ENCODE measurements around the gene EFNA4.

The EFNA4 gene

GRCh38 chr1:155075535-155075934 lies 12.0 kb downstream of the EFNA4 start:
- no peak for DNase-seq

DNA sequence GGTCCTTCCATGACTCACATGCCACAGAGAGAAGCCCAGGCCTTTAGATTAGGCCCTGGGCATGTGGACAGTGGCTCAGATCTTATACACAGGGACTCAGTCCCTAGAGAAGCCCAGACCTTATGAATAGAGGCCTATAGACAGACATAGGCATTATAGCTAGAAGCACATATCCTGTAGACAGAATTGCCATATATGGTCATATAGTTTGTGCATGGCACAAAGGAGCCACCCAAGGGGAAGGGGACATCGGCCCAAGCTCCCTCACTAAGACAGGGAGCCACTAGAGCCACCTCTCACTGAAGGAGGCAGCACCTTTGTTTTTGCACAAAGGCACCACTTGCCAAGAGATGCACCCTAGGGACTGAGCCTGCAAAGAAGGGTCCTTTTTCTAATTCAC lies 12.8 kb downstream of the EFNA4 start:
- DNase-seq, result no peak

DNA sequence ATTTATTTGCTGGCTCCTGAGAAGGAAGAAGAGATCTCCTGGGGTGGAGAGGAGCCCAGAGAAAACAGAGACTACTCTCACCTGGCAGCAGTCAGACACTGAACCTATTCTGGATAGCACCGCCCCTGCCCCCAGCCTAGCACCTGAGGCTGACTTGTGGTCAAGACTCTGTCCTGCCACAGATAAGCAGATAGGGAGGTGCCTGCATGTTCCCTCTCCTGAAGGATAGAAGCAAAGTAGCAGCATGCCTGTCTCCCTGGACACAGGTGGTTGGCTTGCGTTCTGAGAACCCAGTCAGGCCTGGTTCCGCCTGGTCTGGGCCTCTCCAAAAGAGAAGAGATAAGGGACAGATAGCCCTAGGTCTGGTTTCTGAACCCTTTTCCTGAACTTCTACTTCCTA lies 13.8 kb downstream of the EFNA4 start:
- no peak for DNase-seq

GRCh38 chr1:155077758-155078445 lies 14.4 kb downstream of the EFNA4 start:
- no peak for DNase-seq

DNA sequence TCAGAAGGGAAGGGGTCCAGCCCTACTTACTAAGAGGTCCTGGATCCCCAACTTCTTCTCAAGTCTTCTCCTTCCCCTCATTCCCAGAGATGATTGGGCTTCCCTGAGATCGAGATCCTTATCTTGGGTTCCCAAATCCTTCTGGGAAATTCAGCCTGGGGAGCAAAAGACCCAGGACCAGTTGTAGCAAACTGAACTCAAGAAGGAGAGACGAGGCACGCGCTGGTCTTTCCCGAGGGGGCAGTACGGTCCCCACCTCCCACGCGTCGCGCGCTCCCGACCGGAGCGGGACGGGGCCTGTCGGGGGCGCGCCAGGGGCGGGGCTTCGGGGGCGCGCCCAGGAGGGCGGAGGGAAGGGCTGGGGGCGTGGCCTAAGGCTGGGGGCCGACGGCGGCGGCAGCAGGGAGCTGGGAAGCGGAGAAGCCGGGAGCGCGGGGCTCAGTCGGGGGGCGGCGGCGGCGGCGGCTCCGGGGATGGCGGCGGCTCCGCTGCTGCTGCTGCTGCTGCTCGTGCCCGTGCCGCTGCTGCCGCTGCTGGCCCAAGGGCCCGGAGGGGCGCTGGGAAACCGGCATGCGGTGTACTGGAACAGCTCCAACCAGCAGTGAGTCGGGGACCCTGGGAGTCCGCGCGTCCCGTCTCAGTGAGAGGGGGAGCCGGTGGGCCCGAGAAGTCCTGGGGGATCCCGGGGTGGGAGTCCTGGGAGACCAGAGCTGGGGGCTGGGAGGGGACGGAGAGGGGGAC lies 15.1 kb downstream of the EFNA4 start, which contains the start of gene EFNA3:
EFNA3 (plus strand) TSS at position 369 of the 741 bp plus-strand sequence; CDS start at position 474, 105 bp downstream.
- peak; percentile 54 to 70 for DNase-seq

- no peak for DNase-seq
Observed at GRCh38 chr1:155079210-155079486, 15.6 kb downstream of the EFNA4 start.

- no peak for DNase-seq
Observed at GRCh38 chr1:155079487-155080311, 16.2 kb downstream of the EFNA4 start.

GRCh38 chr1:155080312-155081228 lies 17.0 kb downstream of the EFNA4 start:
- DNase-seq, result peak in 1 of 2 donors; percentile 31

GRCh38 chr1:155081472-155082300 lies 18.1 kb downstream of the EFNA4 start:
- peak in 1 of 2 donors; percentile 32 for DNase-seq

- DNase-seq, result no peak
Observed at GRCh38 chr1:155082301-155083051, 18.9 kb downstream of the EFNA4 start.

DNA sequence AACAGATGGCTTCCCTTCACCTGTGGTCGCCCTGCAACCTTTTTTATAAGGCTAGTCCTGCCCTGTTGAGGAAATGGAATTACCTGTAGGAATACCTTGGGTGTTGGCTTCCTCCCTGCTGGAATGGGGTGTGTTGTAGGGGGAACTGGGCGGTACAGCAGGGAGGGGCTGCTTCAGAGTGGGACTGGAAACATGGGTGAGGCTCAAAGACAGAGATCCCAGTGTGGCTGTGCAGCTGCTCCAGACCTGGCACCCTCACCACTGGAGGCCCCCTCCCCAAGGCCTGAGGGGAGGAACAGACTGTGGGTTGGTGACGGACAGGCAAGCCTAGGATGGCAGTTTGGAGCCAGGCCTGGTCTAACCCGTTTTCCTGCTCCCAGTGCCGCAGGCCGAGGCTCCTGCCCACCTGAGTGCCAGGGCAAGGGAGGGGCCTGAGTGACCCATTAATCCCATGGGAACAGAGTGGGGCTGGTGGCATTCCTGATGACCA lies 19.6 kb downstream of the EFNA4 start:
- DNase-seq, result no peak

GRCh38 chr1:155083865-155084721 lies 20.6 kb downstream of the EFNA4 start:
- DNase-seq, result peak in 1 of 2 donors; percentile 31

DNA sequence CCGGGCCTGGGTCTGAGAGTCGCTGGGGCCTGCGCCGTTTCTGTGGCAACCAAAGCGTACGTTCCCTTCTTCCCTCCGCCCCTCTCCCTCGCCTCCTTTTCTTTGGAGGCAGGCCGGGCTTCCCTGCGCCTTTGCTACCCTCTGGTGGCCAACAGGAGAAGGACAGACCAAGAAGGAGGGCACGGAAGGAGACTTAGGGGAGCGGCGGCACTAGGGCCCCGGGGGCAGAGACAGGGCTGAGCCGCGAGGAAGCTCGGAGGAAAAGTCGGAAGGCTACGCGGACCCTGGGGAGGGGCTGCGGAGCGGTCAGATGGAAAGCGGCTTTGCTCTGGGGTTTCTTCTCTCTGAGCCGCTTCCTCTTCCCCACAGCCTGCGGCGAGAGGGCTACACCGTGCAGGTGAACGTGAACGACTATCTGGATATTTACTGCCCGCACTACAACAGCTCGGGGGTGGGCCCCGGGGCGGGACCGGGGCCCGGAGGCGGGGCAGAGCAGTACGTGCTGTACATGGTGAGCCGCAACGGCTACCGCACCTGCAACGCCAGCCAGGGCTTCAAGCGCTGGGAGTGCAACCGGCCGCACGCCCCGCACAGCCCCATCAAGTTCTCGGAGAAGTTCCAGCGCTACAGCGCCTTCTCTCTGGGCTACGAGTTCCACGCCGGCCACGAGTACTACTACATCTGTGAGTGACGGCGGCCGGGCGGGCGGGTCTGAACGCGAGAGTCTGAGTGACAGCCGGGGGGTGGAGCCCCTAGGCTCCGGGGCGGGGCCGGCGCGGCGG lies 21.4 kb downstream of the EFNA4 start:
- peak; percentile 86 to 88 for DNase-seq

GRCh38 chr1:155085504-155086127 lies 22.1 kb downstream of the EFNA4 start:
- peak; percentile 65 to 67 for DNase-seq

- peak; percentile 81 to 89 for DNase-seq
Observed at GRCh38 chr1:155086128-155086741, 22.7 kb downstream of the EFNA4 start.

DNA sequence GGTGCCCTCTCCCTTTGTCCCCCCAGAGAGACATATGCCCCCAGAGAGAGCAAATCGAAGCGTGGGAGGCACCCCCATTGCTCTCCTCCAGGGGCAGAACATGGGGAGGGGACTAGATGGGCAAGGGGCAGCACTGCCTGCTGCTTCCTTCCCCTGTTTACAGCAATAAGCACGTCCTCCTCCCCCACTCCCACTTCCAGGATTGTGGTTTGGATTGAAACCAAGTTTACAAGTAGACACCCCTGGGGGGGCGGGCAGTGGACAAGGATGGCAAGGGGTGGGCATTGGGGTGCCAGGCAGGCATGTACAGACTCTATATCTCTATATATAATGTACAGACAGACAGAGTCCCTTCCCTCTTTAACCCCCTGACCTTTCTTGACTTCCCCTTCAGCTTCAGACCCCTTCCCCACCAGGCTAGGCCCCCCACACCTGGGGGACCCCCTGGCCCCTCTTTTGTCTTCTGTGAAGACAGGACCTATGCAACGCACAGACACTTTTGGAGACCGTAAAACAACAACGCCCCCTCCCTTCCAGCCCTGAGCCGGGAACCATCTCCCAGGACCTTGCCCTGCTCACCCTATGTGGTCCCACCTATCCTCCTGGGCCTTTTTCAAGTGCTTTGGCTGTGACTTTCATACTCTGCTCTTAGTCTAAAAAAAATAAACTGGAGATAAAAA lies 23.5 kb downstream of the EFNA4 start:
- DNase-seq, result no peak

Measured in stimulated activated CD4-positive, alpha-beta T cell treated with anti-CD3 and anti-CD28 coated beads, Interleukin-2, amount 100 ng/mL, for 48 hours (primary cell).